ENCODE measurements around the gene SUSD3.

Gene SUSD3

DNA sequence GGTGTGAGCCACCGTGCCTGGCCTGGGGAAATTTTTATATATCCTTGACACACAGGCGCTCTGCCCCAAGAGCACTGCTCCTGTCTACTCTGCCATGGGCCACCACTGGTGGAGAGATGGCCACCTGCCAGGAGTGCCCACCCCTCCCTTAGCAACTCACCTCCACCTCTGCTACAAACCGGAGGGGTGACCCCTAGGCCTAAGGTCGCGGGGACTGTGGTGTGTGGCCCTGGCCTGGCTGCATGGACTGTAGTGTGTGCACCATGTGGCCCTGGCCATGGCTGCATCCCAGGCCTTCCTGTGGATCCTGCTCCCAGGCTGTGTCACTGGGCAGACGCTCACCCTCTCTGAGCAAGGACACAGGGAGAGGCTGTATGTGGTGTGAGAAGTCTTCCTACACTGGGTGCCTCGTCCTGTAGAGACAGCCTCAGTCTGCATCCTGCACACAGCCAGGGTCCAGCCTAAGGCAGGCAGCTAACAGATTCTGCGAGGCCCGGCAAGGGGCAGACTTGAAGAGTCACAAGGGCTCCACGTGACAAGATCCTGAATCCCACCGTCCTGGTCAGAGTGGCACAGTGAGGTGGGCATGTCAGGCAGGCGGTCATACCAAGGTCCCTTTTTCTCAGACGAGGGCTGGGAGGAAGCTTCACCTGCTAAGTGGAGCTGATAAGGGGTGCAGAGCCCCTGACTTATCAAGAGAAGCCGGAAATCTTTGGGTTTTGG lies 65.2 kb downstream of the SUSD3 start:
- DNase-seq (ENCODE audit: low read depth, low spot score): no peak

DNA sequence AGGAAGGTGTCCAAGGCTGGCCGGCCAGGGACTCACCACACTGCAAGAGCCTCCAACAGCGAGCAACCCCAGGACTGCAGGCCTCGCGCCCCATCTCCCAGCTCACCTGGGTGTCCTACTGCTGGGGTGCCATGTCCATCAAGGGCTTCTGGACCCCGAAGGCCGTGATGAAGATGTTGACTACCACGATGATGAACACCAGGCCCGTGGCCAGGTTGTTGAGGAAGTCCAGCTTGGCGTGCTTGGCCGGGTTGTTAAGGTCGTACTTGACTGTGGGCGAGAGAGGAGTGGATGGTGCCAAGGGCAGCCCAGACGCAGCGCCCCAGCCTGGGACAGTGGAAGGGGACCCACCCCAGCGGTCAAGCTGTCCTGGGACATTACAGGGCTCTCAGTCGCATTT lies 66.3 kb downstream of the SUSD3 start:
- no peak for DNase-seq (ENCODE audit: low read depth, low spot score)

DNA sequence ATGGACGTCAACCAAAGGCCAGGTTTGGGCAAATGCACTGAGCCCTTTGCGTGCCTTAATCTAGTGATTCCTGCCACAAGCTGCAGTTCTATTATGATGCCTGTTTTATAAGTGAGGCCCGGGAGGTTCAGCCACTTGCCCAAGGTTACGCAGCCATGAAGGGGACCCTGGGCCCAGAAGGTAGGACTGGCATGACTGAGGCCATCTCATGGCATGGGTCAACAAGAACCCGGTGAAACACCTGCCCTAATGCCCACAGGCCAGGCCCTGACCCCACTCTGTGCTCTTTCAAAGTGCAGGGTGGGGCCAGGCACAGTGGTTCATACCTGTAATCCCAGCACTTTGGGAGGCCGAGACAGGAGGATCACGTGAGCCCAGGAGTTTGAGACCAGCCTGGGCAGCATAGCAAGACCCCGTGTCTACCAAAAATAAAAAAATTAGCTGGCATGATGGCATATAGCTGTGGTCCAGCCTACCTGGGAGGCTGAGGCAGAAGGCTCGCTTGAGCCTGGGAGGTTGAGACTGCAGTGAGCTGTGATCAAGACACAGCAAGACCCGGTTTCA lies 66.9 kb downstream of the SUSD3 start:
- DNase-seq (ENCODE audit: low read depth, low spot score): no peak

DNA sequence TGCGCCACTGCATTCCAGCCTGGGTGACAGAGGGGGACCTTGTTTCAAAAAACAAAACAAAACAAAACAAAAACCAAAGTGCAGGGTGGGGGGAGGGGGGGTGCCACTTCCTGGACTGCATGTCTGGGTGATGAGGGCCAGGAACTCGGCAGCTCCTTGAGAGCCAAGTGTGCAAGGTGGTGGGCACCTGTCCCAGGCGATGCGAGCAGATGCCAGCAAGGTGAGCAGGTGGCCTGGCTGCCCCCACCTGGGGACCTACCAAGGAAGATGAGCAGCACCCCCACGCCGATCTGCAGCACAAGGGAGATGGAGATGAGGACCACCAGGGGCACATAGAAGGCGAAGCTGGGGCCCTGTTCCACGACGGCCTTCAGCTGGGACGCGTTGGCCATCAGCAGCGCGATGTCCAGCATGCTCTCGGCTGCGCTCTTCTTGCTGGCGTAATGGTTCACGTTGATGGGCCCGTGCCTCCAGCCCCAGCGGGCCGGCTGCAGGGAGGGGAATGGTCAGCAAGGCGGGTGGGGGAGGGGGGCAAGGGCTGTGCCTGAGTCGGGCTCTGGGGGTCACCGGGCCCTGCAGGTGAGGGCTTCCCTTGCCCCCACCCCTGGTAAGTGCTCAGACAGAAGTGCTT lies 67.8 kb downstream of the SUSD3 start:
- DNase-seq (ENCODE audit: low read depth, low spot score): no peak

DNA sequence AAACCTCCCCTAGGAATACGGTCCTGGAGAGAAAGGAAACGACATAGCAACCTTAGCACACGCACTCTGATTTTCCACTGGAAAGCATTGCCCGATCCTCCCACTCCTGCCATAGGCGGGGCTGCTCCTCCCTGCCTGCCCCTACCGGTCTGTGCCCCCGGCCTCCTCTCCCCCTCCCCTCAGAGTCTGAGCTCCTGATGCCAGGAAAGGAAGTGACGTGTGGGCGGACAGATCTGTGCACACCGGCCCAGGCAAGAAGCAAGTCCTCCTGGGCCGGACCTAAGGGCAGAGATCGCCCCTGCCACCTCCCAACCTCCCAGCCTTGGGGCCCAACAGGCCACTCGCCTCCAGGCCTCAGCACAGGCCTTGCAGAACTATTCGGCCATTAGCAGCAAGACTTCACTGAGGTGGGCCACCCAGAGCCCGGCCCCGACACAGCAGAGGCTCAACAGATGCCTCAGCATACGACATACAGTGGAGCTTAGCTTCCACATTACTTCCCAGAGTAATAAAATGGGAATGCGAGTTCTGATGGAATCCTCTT lies 68.4 kb downstream of the SUSD3 start:
- DNase-seq (ENCODE audit: low read depth, low spot score): no peak

DNA sequence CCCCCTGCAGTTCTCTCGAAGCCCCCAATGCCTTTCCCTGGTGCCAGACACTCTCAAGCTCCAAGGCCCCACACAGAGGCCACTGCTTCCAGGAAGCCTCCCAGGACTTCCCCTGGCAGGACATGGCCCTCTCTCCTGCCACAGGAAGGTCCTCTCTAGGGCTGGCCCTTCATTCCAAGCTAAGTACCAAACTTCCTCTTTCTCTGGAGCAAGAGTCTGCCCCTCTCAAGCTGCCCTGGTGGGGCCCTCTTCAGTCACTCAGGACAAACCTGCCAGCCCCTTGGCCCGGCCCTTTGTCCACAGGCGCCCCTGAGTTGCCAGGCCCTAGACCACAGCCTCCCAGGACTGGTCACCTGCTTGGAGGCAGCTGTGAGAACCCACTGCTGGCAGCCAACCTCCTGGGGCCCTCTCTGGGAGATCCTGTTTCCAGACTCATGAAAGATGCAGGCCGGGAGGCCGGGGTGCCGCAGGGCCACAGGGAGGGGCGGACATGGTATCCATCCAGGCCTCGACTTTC lies 69.0 kb downstream of the SUSD3 start:
- DNase-seq (ENCODE audit: low read depth, low spot score): no peak

DNA sequence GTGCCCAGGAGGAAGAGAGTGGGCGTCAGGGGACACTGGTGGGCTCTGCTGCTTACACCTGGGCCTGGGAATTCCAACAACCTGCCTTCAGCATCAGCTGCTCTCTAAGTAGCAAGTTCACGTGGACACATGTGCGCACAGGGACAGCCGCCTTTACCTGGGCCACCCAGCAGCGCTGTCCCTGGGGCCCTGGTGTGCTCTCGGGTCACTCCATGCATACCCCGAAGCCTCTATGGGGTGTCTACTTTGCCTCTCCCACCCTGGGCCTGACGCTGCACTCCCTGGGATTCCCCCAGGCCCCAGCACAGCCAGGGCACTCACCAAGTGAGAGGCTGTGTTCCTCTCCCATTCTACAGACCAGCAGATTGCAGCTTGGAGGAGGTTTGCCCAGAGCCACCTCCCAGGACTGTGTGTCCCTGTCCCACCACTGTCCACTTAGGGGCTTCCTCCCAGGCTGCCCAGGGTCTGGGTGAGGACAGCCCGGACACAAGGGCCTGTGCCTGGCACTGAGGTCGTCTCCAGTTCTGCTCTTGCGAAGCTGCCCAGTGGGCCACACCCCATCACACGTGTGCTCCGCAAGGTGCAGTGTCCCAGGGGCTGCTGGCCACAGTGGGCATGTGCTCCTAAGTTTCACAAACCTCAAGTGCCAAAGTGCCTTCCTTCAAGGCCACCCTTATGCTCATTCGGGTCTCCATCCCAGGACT lies 69.7 kb downstream of the SUSD3 start:
- no peak for DNase-seq (ENCODE audit: low read depth, low spot score)

DNA sequence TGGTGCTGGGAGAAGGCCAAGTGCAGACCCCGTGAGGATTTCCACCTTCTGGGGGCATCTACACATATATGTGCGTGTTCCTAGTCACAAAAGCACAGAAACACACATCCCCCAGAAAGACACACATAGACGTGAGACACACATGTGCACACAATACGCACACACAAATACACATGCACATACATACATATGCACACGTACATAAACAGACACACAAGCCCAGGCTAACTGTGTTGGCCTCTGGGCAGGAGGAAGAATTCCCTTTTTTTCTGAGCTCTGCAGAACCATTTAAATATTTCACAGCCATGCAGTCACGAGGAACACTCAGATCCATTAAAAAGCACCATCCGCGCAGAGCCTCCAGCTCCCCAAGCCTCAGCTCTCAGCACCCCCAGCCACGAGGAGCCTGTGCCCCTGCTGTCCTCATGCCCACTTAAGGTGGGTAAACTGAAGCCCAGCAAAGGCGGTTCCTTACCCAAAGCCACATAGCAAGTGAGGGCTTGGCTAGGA lies 70.3 kb downstream of the SUSD3 start:
- no peak for DNase-seq (ENCODE audit: low read depth, low spot score)

DNA sequence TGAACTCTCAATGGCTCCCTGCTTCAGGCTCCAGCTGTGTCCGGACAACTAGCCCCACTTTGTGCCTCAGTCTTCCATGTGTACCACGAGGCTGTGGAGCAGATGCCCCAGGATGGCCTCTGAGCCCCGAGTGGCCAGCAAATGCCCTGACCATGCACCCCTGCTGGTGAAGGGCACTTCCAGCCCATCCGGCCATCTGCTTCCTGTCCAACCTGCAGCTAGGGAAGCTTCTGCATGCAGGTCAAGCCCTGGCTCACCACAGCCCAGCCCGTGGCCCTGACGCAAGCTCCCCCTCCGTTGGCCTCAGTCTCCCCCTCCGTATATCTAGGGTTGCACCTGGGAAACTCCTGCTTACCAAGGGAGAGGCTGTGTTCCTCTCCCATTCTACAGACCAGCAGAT lies 70.8 kb downstream of the SUSD3 start:
- no peak for DNase-seq (ENCODE audit: low read depth, low spot score)

DNA sequence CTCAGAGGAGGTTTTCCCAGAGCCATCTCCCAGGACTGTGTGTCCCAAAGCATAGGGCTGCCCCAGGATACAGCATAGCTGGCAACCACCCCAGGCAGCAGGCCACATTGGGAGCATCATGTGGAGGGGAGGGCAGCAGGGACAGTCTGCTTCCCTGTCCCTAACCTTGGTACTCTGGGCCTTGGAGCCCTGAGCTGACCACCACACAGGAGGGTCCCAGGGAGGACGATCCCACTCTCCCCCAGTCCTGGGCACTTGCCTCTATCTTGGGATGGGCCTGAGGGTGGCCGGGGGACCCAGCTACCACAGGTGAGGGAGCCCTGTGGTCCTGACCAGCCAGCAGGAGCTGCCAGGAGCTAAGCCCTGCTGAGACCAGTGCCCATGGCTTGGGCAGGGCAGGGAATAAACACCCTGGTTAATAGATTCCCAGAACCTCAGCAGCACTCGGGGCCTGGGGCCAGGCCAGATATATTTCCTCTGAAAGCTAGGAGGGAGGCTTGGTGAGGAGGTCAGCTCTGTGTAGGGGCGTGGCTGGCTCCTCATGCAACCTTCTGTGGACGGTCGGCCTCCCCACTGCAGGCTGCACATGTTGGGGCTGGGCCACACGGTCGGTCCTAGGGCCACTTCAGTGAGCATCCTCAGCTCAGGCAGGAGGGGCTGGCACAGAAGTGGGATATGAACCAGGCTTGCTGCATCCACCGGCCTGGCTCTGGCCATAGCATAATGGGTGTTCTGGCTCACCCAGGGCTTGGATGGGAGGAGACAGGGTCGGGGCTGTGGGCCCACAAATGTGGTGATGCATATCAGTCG lies 71.4 kb downstream of the SUSD3 start:
- no peak for DNase-seq (ENCODE audit: low read depth, low spot score)

DNA sequence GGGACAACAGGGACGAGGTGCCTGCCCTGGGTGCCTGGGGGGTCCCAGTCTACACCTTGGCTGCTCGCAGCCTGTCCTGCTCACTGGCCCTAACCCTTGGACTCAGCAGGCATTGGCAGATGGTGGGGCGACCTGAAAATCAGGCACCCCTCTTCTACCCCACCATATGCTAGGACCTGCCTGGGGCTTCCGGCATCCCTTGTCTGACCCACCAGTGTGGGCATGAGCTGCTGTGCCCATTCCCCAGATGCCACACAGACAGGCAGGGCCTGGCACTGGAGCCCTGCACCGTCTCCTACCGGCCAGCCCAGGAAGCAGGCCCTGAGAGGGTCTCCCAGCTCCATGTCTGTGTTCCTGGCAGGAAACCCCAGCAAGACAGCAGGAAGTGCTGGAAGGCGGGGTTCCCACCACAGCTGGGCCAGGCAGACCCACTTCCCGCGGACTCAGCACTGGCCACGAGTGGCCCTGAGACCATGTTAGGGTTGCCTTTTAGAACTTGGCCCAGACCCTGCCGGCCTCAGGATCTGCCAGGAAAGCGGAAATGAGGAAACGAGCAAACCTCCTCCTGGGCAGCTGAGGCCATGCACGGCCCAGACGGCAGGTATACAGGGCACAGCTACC lies 72.5 kb downstream of the SUSD3 start:
- DNase-seq (ENCODE audit: low read depth, low spot score): no peak

DNA sequence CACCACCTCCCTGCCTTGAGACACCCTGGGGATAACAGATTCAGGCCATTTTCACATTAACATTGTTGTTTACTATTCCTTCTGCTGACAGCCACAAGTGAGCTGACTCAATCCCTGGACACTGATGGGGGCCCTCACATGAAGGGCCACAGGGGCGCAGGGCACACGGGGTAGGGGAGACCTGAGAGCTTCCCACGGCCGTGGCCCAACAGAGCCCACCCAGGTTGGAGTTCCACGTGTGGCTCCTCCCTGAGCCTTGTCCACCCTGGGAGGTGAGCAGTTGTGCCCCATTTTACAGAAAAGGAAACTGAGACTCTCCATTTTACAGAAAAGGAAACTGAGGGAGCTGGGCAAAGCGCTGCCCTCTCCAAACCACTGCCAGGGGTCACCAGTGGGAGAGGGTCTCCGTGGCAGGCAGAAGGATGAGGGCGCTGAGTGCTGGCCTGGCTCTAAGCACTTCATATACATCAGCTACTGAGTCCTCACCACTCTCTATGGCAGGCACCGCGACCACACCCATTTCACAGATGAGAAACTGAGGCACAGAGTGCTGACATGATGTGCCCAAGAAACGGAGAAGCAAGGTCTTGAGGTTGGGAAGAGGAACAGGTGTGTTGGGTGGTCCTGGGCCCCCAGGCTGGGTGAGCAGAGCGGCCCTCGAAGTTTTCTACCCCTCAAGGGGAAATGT lies 73.2 kb downstream of the SUSD3 start:
- DNase-seq (ENCODE audit: low read depth, low spot score): no peak

DNA sequence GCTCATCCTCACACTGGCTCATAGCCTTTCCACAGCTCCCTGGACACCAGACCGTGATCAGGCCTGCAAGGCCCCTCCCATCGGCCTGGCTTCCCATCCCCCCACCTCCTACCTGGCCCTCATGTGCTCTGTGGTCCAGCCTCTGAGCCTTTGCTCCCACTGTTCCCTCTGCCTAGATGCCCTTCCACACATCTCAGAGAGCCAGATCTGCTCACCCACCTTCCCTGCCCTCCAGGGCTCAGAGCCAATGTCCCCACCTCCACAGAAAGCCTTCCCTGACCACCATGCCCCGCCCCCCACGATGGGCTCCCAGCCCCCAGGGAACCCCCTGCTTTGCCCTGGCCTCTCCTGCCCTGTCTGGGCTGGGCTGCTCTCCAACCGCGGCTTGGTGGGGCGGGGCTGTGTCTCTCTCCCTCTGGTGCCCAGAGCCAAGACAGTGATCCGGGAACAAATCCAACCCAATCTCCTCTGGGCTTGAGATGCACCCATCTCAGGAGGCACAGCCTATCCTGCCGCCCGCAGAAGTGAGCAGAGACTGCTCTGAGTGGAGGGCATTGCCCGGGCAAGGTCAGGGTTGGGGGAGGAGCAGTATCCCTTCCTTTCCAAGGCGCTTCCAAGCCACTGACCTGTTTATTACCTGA lies 73.9 kb downstream of the SUSD3 start:
- DNase-seq (ENCODE audit: low read depth, low spot score): no peak

DNA sequence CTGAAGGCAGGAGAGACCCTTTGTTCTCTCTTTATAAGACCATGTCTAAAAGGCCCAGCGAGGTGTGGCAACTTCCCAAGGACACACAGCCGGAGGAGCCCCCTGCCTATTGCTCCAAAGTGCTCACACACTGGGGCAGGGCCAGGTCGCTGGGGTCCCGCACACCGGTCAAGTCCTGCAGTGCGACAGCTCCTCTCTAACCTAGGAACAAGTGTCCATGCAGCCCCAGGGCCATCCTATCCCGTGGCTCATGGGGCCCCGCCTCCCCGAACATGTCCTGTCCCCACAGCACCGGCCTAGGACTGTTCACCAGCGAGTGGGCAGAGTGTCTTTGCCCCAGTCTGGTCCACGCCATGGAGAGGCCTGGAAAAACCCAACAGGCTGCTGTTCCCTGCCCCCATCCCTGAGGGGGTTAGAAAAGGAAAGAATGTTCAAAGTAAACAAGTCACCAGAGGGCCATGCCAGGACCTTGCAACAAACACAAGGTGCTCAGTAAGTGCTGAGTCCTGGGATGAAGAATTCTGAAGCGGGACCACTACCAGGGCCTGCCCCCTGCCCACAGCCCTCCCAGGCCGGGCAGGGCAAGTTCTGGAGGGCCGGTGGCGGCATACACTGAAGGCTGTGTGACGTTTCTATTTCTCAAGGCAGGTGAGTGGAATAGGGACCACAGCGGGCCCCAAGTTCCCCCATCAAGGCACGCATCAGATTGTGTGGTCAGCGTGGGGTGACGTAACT lies 74.6 kb downstream of the SUSD3 start:
- DNase-seq (ENCODE audit: low read depth, low spot score): no peak

DNA sequence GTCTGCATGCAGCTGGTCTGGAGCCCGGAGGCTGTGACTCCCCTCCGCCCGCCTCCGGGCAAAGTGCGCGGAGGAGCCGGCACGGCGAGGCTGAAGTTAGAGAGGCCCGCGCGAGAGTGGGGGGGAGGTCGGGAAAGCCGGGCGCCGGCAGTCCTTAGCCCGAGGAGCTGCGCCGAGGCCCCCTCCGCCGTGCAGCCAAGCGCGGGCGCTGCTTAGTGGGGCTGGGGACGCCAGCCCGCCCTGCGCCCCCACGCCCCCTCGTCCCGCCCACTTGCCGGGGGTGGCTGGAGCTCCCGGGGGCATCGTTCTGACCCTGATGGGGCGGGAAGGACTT lies 75.1 kb downstream of the SUSD3 start:
- no peak for DNase-seq (ENCODE audit: low read depth, low spot score)

DNA sequence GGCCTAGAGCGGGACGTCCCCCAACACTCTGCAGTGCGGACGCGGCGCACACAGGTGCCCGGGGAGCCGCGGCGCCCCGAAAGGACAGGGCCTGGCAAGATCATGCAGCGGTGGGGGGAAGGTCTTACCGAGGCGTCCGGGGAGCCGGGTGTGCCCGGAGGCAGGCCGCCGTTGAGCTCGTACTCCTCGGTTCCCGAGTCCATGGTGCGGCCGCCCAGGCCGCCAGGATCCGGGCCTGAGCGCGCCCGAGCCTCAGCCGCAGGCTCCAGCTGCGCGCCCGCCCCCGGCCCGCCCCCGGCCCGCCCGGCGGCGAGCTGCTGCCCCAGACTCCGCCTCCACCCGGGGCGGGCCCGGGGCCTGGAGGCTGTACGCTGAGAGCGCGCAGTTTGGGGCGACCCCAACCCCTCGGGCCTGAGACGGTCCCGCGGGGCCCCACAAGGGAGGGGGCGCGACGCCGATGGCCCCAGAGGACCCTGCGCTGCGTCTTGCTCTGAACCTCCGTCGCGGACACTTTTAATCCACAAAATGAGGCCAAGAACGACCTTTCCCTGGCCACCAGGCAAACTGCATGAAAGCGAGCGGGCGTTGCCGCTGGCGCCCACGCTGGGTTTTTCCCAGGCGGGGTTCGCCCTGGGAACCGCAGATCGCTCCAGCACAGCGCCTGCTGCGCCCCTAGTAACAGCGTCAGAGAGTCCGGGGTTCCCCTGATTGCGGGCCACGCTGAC lies 75.7 kb downstream of the SUSD3 start, which contains the start of gene NINJ1:
NINJ1 (minus strand) TSS at position 237 of the 725 bp plus-strand sequence; CDS start at position 203, 34 bp downstream.
- DNase-seq (ENCODE audit: low read depth, low spot score): peak; percentile 73

Measured in activated naive CD8-positive, alpha-beta T cell treated with anti-CD3 and anti-CD28 coated beads, Interleukin-2, amount 50 U/mL, for 16 hours (primary cell).